Raji (cell line): ENCODE data around the gene PPHLN1.

ENCODE experiments used
- POLR2A ChIP-seq: IDR thresholded peaks from 2 replicates; pipeline ENCODE4 v1.6.1; 2011; ENCODE audit warnings: low read depth, low read length, control low read depth; ENCODE audit not compliant: insufficient read depth

PPHLN1 gene

GRCh38 chr12:42325653-42326474 lies at the start of gene PPHLN1, which contains the start of gene ZCRB1:
TSS of gene PPHLN1 (plus strand) at chr12:42326167. CDS start at chr12:42335903, 9,736 bp downstream.
TSS of gene ZCRB1 (minus strand) at chr12:42326094. CDS start at chr12:42324102, 1,992 bp downstream.
- TF ChIP-seq POLR2A: peak; percentile 84

- TF ChIP-seq POLR2A: no peak
These were observed 48.4 kb upstream of the PPHLN1 start for GRCh38 chr12:42277396-42278127.

GRCh38 chr12:42278128-42278510 lies 47.8 kb upstream of the PPHLN1 start:
- TF ChIP-seq POLR2A: no peak

- no peak for TF ChIP-seq POLR2A
These were observed 44.7 kb upstream of the PPHLN1 start for GRCh38 chr12:42281278-42281677.

GRCh38 chr12:42281844-42282243 lies 44.1 kb upstream of the PPHLN1 start:
- no peak for TF ChIP-seq POLR2A

DNA sequence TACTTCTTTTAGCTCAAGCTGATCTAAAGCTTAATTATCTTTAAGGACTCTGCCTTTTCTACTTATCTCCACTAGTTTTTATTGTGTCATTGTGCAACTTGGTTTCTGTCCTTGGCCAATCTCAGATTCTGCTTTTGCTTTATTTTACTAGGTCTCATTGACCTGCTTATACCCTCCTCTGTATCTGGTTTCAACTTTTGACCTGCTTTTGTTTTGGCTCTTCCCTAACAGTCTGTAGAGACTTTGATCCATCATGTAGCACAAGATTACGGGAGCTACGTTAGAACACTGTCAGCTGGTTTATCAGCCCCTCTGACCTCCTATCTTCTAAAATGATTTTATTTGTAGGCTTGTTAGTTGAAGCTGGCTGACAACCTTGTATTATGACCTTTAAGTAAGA lies 43.7 kb upstream of the PPHLN1 start:
- TF ChIP-seq POLR2A: no peak

DNA sequence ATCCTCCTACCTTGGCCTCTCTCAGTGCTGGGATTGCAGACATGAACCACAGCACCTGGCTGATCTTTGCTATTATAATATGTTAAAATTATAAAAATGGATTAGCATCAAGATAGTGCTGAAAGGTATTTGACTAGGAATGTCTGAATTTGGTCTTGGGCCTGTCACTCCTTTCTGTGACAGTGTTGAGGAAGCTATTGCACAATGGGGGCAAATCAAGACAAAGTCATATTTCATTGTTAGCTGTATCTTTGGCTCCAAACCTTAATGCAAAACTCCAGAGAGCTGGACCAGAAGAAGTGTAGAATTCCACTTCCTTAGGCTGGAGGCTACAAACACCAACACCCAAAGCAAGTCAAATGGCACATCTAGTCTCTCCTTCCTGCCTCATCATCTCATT lies 42.2 kb upstream of the PPHLN1 start:
- no peak for TF ChIP-seq POLR2A

DNA sequence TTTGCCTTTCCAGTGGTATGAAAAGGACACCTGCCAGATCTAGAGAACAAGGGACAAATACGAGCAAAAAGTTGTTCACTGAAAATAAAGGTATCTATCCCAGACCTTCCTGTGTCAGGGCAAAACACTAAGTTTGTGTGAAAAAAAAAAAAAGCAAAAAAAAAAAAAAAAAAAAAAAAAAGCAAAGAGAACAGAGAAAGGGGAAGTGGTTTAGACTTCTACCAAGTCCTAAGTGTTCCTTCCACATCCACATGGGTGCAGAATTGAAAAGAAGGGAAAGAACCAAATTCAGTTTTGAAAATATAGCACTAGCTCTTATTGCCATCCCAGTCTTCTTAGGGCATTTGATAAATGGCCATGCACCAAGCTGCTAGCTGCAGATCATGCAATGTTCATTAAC lies 41.8 kb upstream of the PPHLN1 start:
- no peak for TF ChIP-seq POLR2A

- no peak for TF ChIP-seq POLR2A
These were observed 41.1 kb upstream of the PPHLN1 start for GRCh38 chr12:42284876-42285275.

GRCh38 chr12:42285431-42285830 lies 40.5 kb upstream of the PPHLN1 start:
- no peak for TF ChIP-seq POLR2A

- TF ChIP-seq POLR2A: no peak
These were observed 39.2 kb upstream of the PPHLN1 start for GRCh38 chr12:42286741-42287140.

GRCh38 chr12:42288544-42288943 lies 37.4 kb upstream of the PPHLN1 start:
- TF ChIP-seq POLR2A: no peak

GRCh38 chr12:42291680-42292079 lies 34.3 kb upstream of the PPHLN1 start:
- no peak for TF ChIP-seq POLR2A

- no peak for TF ChIP-seq POLR2A
These were observed 29.4 kb upstream of the PPHLN1 start for GRCh38 chr12:42296503-42297109.

GRCh38 chr12:42298887-42299286 lies 27.1 kb upstream of the PPHLN1 start:
- no peak for TF ChIP-seq POLR2A
